GM23248 (cell line): ENCODE data around the gene SYPL2.

Source experiments
- EZH2 ChIP-seq: fragments of 200-600 bp; sonication (generic); IDR thresholded peaks from 2 replicates; pipeline ENCODE4 v1.6.1; 2018; ENCODE audit warnings: antibody characterized with exemption, mild to moderate bottlenecking; ENCODE audit not compliant: insufficient read depth, poor library complexity, severe bottlenecking
- EZH2phosphoT487 ChIP-seq: fragments of 200-600 bp; sonication (generic); IDR thresholded peaks from 2 replicates; pipeline ENCODE4 v1.6.1; 2018; ENCODE audit warnings: antibody characterized with exemption, moderate library complexity, mild to moderate bottlenecking, low read depth; ENCODE audit not compliant: insufficient read depth

- no peak for TF ChIP-seq EZH2
- no peak for TF ChIP-seq EZH2phosphoT487
Measured at GRCh38 chr1:109523706-109524105, 57.4 kb downstream of the SYPL2 start.
